Superior temporal gyrus (tissue), 1 donor: ENCODE data around the gene KRT79.
"Not testable (repeated sequence)": the region's sequence is repeated elsewhere in the genome, so short reads cannot be mapped to it uniquely, and the experiment has no call there.

Source experiments
- DNase-seq: peaks from one replicate; pipeline ENCODE4 v3.0.0-alpha.2; 2016; ENCODE audit errors: extremely low spot score

KRT79 gene

GRCh38 chr12:52806821-52807543, 27.1 kb downstream of the KRT79 start:
- no peak for DNase-seq

DNA sequence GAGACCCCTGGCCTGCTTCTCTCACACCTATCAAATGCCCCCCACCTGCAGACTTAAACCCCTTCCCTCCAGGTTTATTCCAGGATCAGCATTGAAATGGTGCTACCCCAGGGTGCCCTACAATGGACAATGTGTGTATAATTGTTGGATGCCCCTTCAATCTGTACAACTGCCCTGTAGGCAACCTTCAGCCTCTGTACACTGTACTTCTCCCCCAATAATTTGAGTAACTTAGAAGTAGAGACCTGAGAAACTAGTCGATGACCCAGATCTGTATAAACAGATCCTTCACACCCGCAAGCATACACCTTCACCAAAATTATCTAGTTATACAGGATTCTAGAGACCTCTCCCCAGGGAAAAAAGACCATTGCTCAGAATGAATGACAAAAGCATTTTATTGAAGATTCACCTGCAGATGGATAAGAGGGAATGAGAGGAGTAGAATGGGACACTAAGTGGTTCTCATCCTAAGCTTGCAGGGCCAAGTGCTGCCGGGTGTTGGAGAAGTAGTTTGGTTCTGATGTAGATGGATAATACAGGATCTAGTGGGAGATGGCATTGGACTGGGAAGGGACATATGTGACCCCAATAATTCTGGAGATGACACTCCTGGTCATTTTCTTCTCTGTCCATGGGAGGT, 27.8 kb downstream of the KRT79 start:
- DNase-seq: no peak

DNA sequence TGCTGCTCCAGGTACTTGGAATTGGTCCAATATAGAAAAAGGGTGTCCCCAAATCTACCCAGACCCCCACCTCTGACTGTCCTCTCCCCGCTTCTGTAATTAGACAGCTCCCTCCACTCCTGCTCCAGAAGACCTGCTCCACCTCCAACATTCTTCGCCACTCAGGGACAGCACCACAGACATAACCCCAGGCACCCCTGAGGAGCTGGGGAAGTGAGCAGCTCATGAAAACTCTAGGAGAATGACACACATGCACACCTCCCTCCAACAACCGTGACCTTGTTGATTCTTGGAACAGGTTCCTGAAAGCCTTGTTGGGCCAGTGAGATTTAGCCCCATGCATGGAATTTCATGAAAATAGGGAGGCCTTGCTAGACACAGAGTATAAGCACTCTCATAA, 28.4 kb downstream of the KRT79 start:
- no peak for DNase-seq

DNA sequence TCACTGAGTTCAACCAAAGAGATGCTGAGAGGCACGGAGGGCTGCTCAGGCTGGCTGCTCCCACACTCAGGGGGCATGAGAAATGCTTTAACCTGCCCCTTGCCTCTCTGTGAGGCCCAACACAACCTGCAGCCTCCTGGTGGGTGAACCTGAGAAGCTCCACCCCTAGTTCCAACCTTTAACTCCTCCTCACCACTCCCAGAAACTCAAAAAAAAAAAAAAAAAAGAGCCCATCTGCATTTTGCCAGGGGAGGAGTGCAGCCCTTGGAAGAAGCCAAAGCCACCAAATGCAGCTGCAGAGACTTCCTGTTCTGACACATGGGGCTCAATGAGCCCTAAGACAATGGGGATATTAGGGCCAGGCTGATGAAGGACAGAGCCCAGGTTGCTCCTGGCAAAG, 29.1 kb downstream of the KRT79 start:
- DNase-seq: no peak

GRCh38 chr12:52802442-52802841, 31.7 kb downstream of the KRT79 start:
- no peak for DNase-seq

- no peak for DNase-seq
Observed at GRCh38 chr12:52801773-52802172, 32.3 kb downstream of the KRT79 start.

DNA sequence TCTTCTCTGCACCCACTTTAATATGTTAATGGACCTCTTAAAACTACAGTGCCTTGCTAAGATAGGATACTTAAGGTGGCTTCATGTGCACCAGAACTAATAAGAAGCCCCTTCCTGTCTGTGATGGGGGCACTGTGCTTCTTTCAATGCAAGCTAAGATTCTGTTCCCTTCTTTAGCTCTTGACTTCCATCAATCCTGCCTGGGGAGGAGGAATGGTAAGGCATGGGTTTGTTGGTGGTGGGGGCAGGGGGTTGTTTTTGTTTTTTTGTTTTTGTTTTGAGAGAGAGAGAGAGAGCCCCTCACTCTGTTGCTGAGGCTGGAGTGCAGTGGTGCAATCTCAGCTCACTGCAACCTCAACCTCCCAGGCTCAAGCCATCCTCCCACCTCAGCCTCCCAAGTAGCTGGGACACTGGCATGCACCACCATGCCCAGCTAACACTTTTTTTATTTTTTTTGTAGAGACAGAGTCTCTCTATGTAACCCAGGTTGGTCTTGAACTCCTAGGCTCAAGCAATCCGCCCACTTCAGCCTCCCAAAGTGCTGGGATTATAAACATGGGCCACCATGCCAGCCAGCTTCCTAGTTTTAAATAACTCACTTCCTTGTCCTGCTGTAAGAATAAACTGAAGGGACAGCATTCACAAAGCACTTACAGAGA, 33.7 kb downstream of the KRT79 start:
- no peak for DNase-seq

- DNase-seq: no peak
Observed at GRCh38 chr12:52799505-52800211, 34.5 kb downstream of the KRT79 start.

- no peak for DNase-seq
Observed at GRCh38 chr12:52798671-52799504, 35.2 kb downstream of the KRT79 start.

DNA sequence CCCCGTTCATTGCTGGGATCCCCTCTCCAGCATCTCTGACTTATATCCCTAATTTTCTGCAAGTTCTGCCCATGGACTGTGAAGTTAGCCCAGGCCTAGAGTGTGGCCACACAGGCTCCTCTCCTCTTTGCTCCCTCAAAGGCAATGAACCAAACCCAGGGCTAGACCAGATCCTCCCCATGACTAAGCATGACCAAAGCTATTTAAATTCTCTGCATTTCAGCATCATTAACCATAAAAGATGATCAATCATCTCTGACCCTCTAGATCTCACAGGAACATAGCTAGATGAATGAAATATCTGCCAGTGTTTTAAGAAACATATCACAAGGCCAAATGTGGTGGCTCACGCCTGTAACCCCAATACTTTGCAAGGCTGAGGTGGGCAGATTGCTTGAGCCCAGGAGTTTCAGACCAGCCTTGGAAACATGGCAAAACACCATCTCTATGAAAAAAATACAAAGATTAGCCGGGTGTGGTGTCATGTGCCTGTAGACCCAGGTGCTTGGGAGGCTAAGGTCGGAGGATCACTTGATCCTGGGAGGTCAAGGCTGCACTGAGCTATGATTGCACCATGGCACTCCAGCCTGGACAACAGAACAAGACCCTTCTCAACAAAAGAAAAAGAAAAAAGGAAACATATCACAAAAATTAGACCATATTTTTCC, 36.0 kb downstream of the KRT79 start:
- no peak for DNase-seq

GRCh38 chr12:52797529-52797894, 36.6 kb downstream of the KRT79 start:
- DNase-seq: no peak

DNA sequence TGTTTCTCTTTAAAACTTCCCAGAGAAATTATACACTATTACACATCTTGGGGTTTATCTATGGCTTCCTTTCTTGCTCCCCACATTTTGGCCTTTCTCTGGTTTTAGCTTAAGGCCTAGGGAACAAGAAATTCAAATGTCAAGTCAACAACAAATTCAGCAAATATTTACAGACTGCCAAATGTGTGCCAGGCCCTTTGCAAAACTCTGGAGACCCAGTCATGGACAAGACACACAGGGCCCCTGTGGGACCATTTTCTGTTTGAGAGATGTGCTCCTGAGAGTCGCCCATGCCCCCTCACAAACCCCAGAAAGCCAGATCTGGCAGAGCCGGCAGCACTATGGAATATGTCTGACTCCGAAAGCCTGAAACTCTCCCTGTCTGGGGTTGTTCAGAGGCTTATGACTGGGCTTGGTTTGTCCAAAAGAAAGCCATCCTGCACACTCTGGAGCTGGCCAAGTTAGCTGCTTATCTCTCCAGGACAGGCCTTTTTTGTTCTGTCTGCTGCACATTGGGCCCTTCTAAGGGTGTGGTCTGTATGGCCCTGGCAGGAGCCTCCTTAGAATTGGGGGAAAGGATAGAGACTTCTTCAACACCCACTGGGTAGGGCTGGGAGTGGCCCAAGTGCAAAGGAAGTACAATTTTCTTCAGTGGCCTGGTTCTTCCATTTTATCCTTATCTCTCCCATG, 37.1 kb downstream of the KRT79 start:
- no peak for DNase-seq

- no peak for DNase-seq
Observed at GRCh38 chr12:52796429-52796794, 37.7 kb downstream of the KRT79 start.

- no peak for DNase-seq
Observed at GRCh38 chr12:52795694-52796428, 38.2 kb downstream of the KRT79 start, which contains the start of gene KRT3. Gene KRT3, minus strand, starts transcription at chr12:52796117. Its CDS starts 75 bp downstream, at chr12:52796042.

DNA sequence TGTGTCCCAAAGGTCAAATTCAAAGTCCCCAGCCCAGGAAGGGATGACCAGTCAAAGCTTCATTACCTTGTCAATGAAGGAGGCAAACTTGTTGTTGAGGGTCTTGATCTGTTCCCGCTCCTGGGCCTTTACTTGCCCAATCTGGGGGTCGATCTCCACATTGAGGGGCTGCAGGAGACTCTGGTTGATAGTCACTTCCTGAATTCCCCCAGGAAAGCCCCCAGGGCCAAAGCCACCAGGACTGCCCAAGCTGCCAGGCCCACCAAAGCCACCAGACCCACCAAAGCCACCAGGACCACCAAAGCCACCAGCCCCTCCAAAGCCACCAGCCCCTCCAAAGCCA, 38.8 kb downstream of the KRT79 start:
- not testable (repeated sequence) for DNase-seq

DNA sequence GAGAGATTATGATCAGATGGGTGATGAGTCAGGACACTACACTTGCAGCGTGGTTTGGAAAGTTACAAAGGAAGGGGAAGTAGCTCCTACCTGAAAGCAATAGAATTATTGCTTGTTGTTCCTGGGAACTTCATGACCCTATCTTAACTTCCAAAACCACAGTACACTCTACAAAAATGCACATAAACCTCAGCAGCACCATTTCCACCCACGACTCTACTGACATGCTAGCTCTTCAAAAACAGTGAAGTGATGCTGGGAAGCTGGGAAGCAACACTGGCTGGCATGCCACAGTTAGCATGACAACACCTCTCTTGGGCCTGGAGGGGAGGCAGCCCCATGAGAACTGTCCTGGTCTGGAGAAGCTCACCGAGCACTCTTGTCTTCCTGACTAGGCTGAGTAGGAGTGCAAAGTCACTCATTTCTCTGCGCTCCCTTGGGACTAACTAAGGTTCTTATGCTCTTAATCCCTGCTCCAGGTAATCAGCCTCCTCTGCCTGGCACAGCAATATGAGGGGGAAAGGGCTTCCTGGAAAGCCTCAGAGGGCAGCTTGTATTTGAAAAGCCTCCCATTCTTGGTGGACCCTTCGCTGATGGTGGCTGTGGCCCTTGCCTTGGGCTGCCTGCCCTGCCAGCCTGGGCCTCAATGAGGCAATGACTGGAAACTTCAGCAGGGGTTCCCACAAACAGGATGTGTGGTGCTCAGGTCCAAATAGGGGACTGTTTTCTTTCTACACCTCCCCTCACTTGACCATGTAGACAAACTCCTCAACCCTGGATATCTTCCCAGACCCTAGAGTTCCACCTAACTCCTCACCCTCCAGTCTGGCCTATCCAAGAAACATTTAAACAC, 39.4 kb downstream of the KRT79 start:
- DNase-seq: no peak

DNA sequence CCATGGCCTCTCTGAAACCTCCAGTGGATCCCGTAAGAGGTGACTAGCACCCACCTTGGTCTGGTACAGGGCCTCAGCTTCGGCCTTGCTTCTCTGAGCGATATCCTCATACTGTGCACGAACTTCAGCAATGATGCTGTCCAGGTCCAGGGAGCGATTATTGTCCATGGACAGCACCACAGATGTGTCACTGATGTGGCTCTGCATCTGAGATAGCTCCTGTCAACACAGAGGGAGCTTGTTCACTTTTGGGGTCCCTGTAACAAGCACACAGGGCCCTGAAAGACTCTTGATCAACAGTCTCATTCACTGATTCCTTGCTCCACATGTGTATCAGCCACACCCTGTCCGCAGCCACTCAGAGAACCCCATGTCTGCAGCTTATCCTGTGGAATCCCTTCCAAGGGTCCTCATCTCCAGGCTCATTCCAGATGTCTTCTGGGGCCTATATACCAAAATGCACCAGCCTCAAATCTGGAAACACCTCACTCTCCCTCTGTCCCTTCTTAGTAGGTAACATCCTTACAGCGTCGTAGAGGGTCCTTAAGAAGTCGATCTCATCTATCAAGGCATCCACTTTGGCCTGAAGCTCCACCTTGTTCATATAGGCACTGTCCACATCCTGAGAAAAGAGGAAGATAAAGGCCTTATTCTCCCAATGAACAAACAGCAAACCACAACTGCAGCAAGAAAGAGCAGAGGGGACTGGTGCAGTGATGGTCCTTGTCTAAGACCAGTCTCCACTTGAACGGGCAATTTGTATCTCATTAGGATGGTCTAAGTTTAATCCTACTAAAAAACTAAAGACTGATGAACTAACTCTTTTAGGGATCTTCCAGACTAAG, 41.7 kb downstream of the KRT79 start:
- DNase-seq: no peak
